ENCODE measurements around the gene NPW. TPM values are rescaled to one million over a fixed set of nuclear protein-coding genes. Genes with fewer than 3 reads are reported as not detected.

NPW gene
- total and polyA plus RNA-seq, 2 of the 8 experiments (the other 6 are each of a cell fraction or from before 2014, with no cell fraction given): 4.0 to 10.3 TPM

- Histone ChIP-seq H4K8ac (ENCODE audit: extremely low read depth, insufficient read depth, low read length) (no peak overlapping the region), H3K27me3 (replicated peaks in 1 of 4; ENCODE audit: control insufficient read depth in 3 of 4, extremely low read depth in 1 of 4, insufficient read depth in 3 of 4, low read length in 3 of 4) (no peaks in the 10 kb centered on the region; a peak in 1 of 7 replicates), H3K4ac (replicated peaks; ENCODE audit: insufficient read length, low read depth, low read length) (no peak overlapping the region), H4K20me1 (replicated peaks in 1 of 2; ENCODE audit: control insufficient read depth in 1 of 2, insufficient read depth in 2 of 2, low read length in 2 of 2) (peaks cover 0 to 5% of the 10 kb centered on the region in 2 experiments), H2BK120ac (replicated peaks; ENCODE audit: low read depth, low read length) (no peak overlapping the region), H3K4me2 (ENCODE audit: insufficient read depth in 1 of 2, low read depth in 2 of 2, low read length in 2 of 2) (no peak overlapping the region), H2BK12ac (ENCODE audit: low read depth, low read length) (no peak overlapping the region), H3K56ac (replicated peaks; ENCODE audit: insufficient read length, low read depth, low read length) (no peak overlapping the region), H3K79me2 (ENCODE audit: control insufficient read depth in 1 of 2, insufficient read depth in 2 of 2, low read length in 2 of 2) (peaks cover 0 to 11% of the 10 kb centered on the region in 2 experiments; a peak in 1 of 4 replicates), H3K18ac (ENCODE audit: extremely low read depth, low read length) (no peak overlapping the region), H3K23ac (ENCODE audit: insufficient read length) (no peak overlapping the region), H2AK5ac (ENCODE audit: low read depth, low read length) (no peak overlapping the region), H3K4me3 (ENCODE audit: extremely low read depth in 1 of 4, insufficient read depth in 2 of 4, low read depth in 3 of 4, low read length in 4 of 4) (no peak overlapping the region), H3K79me1 (ENCODE audit: low read depth, low read length) (peaks cover 7% of the 10 kb centered on the region; the same call in 1 of the 2 replicates), H2AFZ (ENCODE audit: low read length) (no peak overlapping the region), H3K14ac (ENCODE audit: insufficient read length) (no peak overlapping the region), H2BK20ac (ENCODE audit: low read length) (no peak overlapping the region), H2BK15ac (ENCODE audit: low read length) (no peak overlapping the region), H3K4me1 (replicated peaks in 1 of 4; ENCODE audit: control insufficient read depth in 3 of 4, insufficient read depth in 4 of 4, low read length in 3 of 4) (peaks cover 0 to 6% (median 1%) of the 10 kb centered on the region in 4 experiments; a peak in 4 of 7 replicates), H3K36me3 (ENCODE audit: control insufficient read depth in 2 of 4, insufficient read depth in 4 of 4, low read length in 3 of 4) (peaks cover 0 to 3% (median 0%) of the 10 kb centered on the region in 4 experiments; a peak in 1 of 8 replicates), H3K9ac (replicated peaks in 1 of 4; ENCODE audit: extremely low read depth in 1 of 4, low read depth in 3 of 4, low read length in 3 of 4) (no peak overlapping the region), H3K9me3 (ENCODE audit: insufficient read depth in 2 of 2, low read depth in 1 of 2, low read length in 1 of 2) (no peaks in the 10 kb centered on the region), H4K91ac (replicated peaks; ENCODE audit: insufficient read length, low read length) (no peak overlapping the region), H2BK5ac (ENCODE audit: low read depth, low read length) (no peak overlapping the region), H3K23me2 (ENCODE audit: low read depth, low read length) (peaks cover 10% of the 10 kb centered on the region), H4K5ac (ENCODE audit: insufficient read length, low read depth, low read length) (no peak overlapping the region), H3K27ac (ENCODE audit: low read depth, low read length) (no peak overlapping the region)
- DNase-seq (ENCODE audit: low read depth in 1 of 2, low spot score in 2 of 2): no peak
- WGBS, 2 experiments (ENCODE audit: extremely low coverage in 1 of 2, insufficient coverage in 1 of 2, insufficient read length in 1 of 2, insufficient replicate concordance in 2 of 2, low coverage in 1 of 2, low lambda C conversion rate in 2 of 2, missing lambda C conversion rate in 1 of 2): 91% methylated on average over 11 of the region's 22 CpGs; no CpG with 5 or more reads in 1 of the 2 experiments
- CTCF ChIA-PET (ENCODE audit: partially characterized antibody): interaction anchor here (0.6 to 1.8 kb wide), 6 partner anchors 12 to 198 kb away, joined by 3 to 4 read pairs (median 4); no protein-coding TSS in a partner anchor
- no peak for FAIRE-seq
- POLR2A ChIA-PET (ENCODE audit: partially characterized antibody): interaction anchor here (1.2 to 1.7 kb wide), 2 partner anchors 109 to 123 kb away, joined by 3 to 4 read pairs; no protein-coding TSS in a partner anchor
- TF ChIP-seq KDM5A (IDR thresholded peaks at IDR 0.05; ENCODE audit: low read length): no peak
- TF ChIP-seq CTBP2 (IDR thresholded peaks at IDR 0.05; ENCODE audit: borderline replicate concordance, insufficient read depth, insufficient read length, low read length): no peak
- no peak for TF ChIP-seq SRF (IDR thresholded peaks at IDR 0.05; ENCODE audit: low read depth, low read length)
Measured at GRCh38 chr16:2044541-2044940, 25.0 kb downstream of the NPW start.
